Measurements from ENCODE around the gene RNF207. TPM values are rescaled to one million over a fixed set of nuclear protein-coding genes. Genes with fewer than 3 reads are reported as not detected.
A peak's percentile ranks its signal among the peaks of the same experiment; 100 is the strongest.

Gene RNF207
- total RNA-seq, 1 experiment from 2014 or later: 3.9 TPM

DNA sequence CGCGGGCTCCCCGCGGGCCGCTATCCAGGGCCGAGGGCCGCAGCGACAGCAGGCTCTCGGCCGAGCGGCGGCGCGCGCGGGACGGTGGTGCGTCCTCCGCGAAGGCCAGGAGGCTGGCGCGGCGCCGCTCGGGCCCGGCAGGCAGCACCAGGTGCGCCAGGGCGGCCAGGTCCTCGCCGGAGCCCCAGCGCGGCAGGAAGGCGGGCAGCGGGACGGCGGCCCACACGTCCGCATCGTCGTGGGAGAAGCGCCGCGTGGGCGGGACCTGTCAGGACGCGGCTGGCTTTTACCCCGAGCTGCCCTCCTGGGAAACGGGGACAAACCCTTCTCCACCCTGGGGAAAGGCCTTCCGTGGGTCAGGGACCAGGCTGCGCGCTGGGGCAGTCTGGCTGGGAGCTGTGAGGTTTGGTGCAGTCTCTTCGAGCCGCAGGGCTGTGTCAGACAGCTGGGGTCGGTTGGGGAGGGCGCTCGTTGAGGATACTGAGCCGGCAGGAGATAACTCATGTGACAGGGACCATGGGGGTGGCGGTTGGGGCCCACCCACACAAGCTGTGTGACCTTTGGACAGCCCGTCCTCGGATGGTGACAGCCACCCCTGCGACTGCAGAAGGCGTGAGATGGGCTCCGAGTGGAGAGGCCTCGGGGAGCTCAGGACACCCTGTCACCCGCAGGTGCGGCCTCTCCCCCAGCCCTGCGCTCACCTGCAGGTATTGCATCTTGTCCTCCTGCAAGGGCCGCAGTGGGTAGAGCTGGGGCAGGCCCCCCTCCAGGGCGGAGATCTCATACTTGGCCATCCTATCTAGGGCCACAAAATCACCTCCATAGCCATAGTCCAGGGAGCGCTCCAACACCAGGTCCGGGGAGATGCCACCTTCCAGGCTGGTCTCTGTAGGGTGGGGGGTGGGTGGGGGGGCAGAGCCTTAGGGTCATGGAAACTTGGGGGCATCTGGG is 44.1 kb downstream of the RNF207 start:
- no peak for DNase-seq (ENCODE audit: low read depth)

DNA sequence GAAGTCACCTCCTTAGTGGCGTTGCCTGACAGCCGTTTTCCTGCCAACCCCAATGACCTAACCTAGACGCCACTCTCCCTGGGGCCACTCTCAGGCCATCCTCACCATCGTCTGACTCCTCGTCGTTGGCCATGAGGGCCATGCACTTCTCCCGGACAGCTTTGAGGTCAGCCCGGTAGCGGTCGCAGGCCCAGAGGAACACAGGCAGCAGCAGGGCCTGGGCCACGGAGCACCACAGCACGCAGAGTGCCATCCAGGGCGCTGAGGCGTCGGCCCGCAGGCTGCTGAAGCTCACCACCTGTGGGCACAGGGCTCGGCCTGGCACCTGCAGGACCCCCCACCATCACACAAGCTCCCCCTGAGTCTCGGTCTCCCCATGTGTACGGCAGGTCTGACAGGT is 45.3 kb downstream of the RNF207 start:
- DNase-seq (ENCODE audit: low read depth): no peak

DNA sequence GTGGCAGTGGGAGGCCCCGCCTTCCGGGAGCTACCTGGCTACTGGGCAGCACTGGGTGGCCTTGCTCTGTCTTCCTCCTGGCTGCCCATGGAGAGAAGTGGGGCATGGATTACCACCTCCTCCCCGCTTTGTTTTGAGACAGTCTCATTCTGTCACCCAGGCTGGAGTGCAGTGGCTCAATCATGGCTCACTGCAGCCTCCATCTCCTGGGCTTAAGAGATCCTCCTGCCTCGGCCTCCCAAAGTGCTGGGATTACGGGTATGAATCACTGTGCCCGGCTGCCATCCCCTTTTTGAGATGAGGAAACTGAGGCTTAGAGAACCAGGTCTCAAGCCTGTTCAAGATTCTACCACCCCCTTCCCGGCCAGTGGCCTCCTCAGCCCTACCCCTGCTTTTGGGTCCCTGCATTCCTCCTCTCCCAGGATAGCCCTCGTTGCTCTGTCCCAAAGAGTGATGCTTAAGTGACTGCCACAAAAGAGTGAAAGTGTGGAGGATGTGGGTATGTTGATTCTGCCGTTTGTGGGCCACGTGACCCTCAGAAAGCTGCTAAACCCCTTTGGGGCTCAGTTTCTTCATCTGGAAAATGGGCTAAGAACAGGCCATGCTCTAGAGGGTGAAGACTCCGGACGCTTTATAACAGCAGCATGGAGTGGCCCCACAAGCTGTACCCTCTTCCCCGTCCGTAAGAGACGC is 45.9 kb downstream of the RNF207 start:
- no peak for DNase-seq (ENCODE audit: low read depth)

DNA sequence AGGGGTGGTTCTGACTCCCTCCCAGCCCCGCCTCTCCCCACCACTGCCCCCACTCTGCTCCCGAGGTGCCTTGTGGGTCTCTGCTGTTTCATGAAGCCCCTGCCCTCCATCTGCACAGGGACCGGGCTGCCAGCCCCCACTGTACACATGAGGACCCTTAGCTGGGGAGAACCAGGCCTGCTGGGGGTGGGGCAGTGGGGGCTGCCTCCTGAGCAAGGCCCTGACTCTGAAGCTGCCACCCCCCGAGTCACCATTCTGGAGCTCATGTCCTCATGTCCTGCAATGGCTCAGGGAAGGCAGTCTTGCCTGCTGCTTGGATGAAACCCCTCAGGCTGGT is 46.4 kb downstream of the RNF207 start:
- no peak for DNase-seq (ENCODE audit: low read depth)

- no peak for DNase-seq (ENCODE audit: low read depth)
These were observed 47.5 kb downstream of the RNF207 start for GRCh38 chr1:6253380-6253779.

DNA sequence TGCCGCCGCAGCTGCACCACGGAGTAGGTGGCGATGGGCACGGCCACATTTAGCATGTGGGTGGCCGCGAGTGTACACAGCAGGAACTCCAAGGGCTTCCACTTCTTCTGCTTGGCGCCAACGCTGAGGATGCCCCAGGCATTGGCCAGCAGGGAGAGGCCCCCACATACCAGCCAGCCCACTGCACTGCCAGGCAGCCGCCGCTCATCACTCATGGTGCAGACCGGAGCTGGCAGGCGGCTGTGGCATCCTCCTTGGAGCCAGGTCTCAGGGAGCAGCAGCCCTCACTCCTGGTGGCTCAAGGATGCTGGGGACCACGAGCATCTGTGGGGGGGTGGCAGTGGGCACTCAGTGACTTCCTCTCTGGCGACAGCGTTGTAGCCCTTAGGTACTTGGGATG is 48.8 kb downstream of the RNF207 start:
- DNase-seq (ENCODE audit: low read depth): no peak

- DNase-seq (ENCODE audit: low read depth): no peak
These were observed 50.7 kb downstream of the RNF207 start for GRCh38 chr1:6256645-6257044.

GRCh38 chr1:6257541-6258069 is 51.7 kb downstream of the RNF207 start:
- DNase-seq (ENCODE audit: low read depth): peak; percentile 73

DNA sequence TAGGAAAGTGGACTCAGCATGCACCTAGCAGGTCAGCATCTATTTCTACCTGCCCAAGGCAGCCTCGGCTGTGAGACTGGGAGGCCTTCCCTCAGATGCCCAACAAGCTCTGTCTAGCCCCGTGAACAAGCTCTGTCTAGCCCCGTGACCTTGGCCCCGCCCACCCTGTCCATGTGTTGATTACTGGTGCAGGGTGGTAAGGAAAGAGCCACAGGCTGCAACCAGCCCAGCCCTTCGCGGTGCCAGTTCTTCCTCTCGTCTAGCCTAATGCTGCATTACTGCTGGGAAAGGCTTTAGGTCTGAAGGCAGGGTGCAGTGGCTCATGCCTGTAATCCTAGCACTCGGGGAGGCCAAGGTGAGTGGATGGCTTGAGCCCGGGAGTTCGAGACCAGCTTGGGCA is 52.8 kb downstream of the RNF207 start:
- no peak for DNase-seq (ENCODE audit: low read depth)

GRCh38 chr1:6259491-6260362 is 53.8 kb downstream of the RNF207 start:
- peak; percentile 77 for DNase-seq (ENCODE audit: low read depth)

DNA sequence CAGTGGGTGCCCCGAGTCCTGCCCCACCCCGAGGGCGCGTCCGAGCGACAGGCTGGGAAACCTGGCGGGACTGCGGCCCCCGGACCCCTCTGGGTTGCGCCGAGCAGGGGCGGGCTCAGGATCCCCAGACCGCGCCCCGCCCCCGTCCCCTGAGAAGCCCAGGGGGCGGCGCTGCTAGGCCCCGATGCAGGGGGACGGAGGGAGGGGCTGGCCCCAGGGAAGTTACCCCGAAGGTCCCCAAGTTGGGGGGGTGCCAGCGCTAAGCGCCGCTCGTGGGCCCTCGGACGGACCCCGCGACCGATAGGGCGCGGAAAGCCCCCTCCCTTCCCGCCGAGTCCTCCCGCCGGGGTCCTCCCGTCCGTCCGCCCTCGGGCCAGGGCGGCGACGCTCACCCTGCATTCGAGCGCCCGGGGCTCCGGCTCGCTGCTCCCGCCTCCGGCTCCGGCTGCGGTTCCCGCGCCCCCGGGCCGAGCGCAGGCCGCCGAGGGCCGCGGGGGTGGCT is 54.6 kb downstream of the RNF207 start:
- no peak for DNase-seq (ENCODE audit: low read depth)

DNA sequence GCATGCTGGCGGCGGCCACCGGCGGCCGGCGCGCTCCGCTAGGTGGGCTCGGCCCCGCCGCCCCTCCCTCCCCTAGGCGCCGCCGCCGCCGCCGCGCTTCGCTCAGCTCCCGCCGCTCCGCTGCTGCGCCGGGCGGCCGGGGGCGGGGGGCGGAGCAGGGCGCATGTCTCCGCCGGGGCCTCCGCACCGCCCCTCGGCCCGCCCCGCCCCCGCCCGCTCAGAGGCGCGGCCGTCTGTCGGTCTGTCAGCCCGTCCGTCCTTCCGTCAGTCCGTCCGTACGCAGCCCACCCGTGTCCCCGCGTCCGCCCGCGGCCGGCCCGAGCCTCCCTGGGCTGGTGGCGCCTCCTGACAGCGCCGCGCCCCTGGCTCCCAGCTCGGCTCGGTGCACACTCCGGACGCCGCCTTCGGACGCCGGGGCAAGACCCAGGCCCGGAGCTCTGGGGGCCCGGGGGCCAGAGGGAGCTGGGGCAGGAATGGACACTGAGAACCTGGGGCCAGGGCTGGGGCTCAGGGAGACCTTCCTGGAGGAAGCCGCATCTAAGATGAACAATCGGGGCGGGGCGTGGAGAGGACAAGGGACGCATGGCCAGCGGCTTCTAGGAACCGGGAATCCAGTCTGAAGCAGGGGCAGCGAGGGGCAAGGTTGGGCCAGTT is 55.2 kb downstream of the RNF207 start, which contains the start of gene GPR153:
Gene GPR153 (minus strand): TSS at position 138 of the 654 bp plus-strand sequence. CDS start 6,193 bp downstream, outside the sequence.
- peak; percentile 42 for DNase-seq (ENCODE audit: low read depth)

- no peak for DNase-seq (ENCODE audit: low read depth)
These were observed 55.7 kb downstream of the RNF207 start for GRCh38 chr1:6261615-6261995.

- DNase-seq (ENCODE audit: low read depth): no peak
These were observed 56.9 kb downstream of the RNF207 start for GRCh38 chr1:6262555-6263420.

GRCh38 chr1:6263716-6264115 is 57.8 kb downstream of the RNF207 start:
- DNase-seq (ENCODE audit: low read depth): no peak

GRCh38 chr1:6265151-6265550 is 59.2 kb downstream of the RNF207 start:
- no peak for DNase-seq (ENCODE audit: low read depth)

- no peak for DNase-seq (ENCODE audit: low read depth)
These were observed 60.7 kb downstream of the RNF207 start for GRCh38 chr1:6266641-6267040.

DNA sequence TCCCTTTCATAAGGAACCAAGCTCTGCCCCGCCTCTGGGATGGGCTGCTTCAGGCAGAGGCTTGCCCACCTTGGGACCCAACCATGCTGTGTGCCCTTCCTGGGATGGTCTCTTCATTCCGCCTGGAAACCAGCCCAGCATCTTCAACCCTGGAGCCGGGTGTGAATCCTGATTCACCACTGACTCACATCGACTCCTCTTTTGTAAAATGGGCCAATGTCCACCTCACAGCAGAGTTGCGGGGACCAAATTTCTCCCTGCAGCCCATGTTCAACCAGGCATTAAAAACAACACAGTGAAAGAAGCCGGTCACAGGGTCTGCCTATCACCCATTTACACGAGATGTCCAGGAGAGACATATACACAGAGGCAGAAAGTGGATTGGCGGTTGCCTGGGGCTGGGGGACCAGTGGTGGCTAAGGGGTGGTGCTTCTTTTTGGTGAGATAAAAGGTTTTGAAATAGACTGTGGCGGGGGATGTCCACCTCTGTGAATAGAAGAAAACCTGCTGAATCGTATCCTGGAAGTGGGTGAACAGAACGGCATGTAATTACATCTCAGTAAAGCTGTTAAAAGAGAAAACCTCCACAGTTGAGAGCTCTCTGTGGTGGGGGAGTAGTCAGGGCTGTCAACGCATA is 61.9 kb downstream of the RNF207 start:
- no peak for DNase-seq (ENCODE audit: low read depth)

GRCh38 chr1:6268415-6268814 is 62.5 kb downstream of the RNF207 start:
- DNase-seq (ENCODE audit: low read depth): no peak

DNA sequence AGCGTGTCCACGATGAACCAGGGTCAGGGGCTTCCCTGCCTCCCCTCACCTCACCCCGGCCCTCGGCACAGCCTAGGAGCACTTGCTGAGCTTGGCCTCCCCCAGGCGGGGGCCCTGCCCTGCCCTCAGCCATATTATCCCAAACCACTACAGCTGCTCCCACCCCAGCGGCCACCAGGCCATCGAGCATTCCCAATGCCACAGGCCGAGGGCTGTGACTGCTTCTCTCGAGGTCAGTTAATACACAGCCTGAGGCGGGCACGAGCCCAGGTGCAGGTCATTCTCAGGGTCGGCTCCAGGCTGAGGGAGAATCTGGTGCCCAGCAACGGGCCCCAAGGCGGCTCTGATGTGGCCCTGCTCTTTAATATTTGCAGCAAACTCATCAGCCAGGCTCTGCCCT is 63.4 kb downstream of the RNF207 start:
- DNase-seq (ENCODE audit: low read depth): no peak
